ENCODE results near the gene DOCK3.

The DOCK3 gene

DNA sequence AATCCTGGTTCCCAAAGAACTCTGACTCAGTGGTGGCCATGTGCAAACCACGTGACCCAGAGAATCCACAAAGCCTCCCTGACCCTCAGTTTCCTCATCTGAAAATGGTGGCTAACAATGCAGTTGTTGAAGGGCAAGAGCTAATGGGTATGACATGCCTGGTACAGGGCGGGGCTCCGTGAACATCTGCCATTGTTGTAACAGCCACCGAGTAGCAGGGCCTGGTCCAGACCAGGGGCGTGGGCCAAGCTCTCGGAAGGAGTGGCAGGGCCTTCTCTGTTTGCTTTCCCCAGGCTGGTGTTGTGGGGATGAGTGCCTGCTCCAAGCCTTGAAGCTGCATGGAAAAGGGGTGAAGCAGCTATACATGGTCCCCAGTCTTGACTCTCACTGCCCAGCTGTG, 44.3 kb upstream of the DOCK3 start:
- TF ChIP-seq CTCF (conservative IDR thresholded peaks at IDR 0.05; ENCODE audit: low read depth, low read length), result no peak
- no peak overlapping the region for H3K4me3 ChIP-seq (ENCODE audit: low read length)
- no peak for DNase-seq (ENCODE audit: low read depth)

GRCh38 chr3:50630877-50631276, 43.9 kb upstream of the DOCK3 start:
- H3K4me3 ChIP-seq (ENCODE audit: low read length), result no peak overlapping the region
- peak; percentile 20 for TF ChIP-seq CTCF (conservative IDR thresholded peaks at IDR 0.05; ENCODE audit: low read depth, low read length)
- no peak for DNase-seq (ENCODE audit: low read depth)

DNA sequence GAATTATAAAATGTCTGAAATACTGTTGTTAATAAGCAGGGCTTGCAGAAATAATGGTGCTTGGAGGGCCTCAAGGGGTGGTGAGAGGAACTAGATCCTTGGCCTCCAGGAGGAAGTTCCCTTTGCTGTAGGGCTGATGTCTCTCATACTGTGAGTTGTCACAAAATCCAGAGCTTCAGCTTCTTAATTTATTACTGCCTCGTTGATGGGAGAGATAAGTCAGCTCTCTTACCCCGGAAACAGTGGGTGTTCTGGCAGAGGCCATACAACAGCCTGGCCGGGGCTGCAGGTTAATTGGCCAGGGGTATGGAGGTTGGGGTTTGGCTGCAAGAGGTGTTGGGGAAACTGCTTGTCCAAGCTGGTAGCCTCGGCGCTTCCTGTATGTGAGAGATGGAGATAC, 42.3 kb upstream of the DOCK3 start:
- no peak for DNase-seq (ENCODE audit: low read depth)
- no peak for TF ChIP-seq CTCF (conservative IDR thresholded peaks at IDR 0.05; ENCODE audit: low read depth, low read length)
- no peak overlapping the region for H3K4me3 ChIP-seq (ENCODE audit: low read length)

GRCh38 chr3:50633230-50633790, 41.4 kb upstream of the DOCK3 start:
- no peak overlapping the region for H3K4me3 ChIP-seq (ENCODE audit: low read length)
- TF ChIP-seq CTCF (conservative IDR thresholded peaks at IDR 0.05; ENCODE audit: low read depth, low read length), result no peak
- DNase-seq (ENCODE audit: low read depth), result no peak

GRCh38 chr3:50635066-50635465, 39.7 kb upstream of the DOCK3 start:
- no peak for DNase-seq (ENCODE audit: low read depth)
- no peak for TF ChIP-seq CTCF (conservative IDR thresholded peaks at IDR 0.05; ENCODE audit: low read depth, low read length)
- H3K4me3 ChIP-seq (ENCODE audit: low read length), result no peak overlapping the region

DNA sequence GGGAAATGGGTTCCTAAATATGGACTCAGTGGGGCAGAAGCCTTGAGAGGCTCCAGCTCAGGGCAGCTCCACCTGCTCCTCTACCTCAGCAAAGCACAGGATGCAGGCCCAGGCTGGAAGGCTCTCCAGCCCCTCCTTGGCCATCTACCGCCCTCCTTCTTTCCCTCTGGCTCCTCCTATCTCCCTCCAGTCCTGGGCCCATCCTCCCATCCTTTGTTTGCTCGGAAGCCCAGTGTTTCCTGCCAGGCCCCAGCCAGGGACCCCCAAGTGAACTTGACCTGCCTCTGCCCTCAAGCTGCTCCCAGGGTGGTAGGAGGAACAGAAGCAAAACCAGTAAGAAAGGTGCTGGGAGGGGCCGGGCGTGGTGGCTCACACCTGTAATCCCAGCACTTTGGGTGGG, 37.7 kb upstream of the DOCK3 start:
- TF ChIP-seq CTCF (conservative IDR thresholded peaks at IDR 0.05; ENCODE audit: low read depth, low read length), result no peak
- H3K4me3 ChIP-seq (ENCODE audit: low read length), result no peak overlapping the region
- no peak for DNase-seq (ENCODE audit: low read depth)

GRCh38 chr3:50637945-50638344, 36.8 kb upstream of the DOCK3 start:
- DNase-seq (ENCODE audit: low read depth), result no peak
- H3K4me3 ChIP-seq (ENCODE audit: low read length), result no peak overlapping the region
- TF ChIP-seq CTCF (conservative IDR thresholded peaks at IDR 0.05; ENCODE audit: low read depth, low read length), result no peak
